Left ventricle myocardium inferior (tissue), 1 donor: ENCODE data around the gene PLXNA2. TPM values are rescaled to one million over a fixed set of nuclear protein-coding genes. Genes with fewer than 3 reads are reported as not detected.

Experiments
- DNase-seq: peaks from one replicate; pipeline ENCODE4 v3.0.0-alpha.2; 2020
- H3K27ac ChIP-seq: fragments of 200-600 bp; replicated peaks from 2 replicates; pipeline ENCODE4 v1.8.0; 2021
- H3K27me3 ChIP-seq: fragments of 200-600 bp; 2 replicates; pipeline ENCODE4 v1.8.0; 2021; ENCODE audit warnings: low read depth
- H3K36me3 ChIP-seq: fragments of 200-600 bp; 2 replicates; pipeline ENCODE4 v1.8.0; 2021
- H3K4me1 ChIP-seq: fragments of 200-600 bp; 2 replicates; pipeline ENCODE4 v1.8.0; 2021
- H3K4me3 ChIP-seq: fragments of 200-600 bp; 2 replicates; pipeline ENCODE4 v1.8.0; 2021; ENCODE audit warnings: mild to moderate bottlenecking, moderate library complexity
- H3K9me3 ChIP-seq: fragments of 200-600 bp; replicated peaks from 2 replicates; pipeline ENCODE4 v1.8.0; 2021
- intact Hi-C: fragments of 100-400 bp; cut with micrococcal nuclease; formaldehyde crosslinking; loops from one replicate; pipeline ENCODE4 v1.11.0; 2022
- total RNA-seq: library from RNA; stranded (reverse); fragmentation: NEBNext Ultra II Directional; extraction: Animal tissue kit (Norgen Biotek cat#: 25700); gene quantifications from one replicate; pipeline ENCODE4 v1.2.1, GENCODE V29; 2021
- TF ChIP-seq, protein P1 (sequence below): fragments of 200-600 bp; IDR thresholded peaks from 2 replicates; pipeline ENCODE4 v1.8.0; 2021; ENCODE audit warnings: antibody characterized with exemption, mild to moderate bottlenecking, borderline replicate concordance
- donor health status: DM: no; HTN: yes; CAD: no; lungs with severe emphysema.

The PLXNA2 gene
- total RNA-seq, 1 donor from 2014 or later = 29.1 TPM

DNA sequence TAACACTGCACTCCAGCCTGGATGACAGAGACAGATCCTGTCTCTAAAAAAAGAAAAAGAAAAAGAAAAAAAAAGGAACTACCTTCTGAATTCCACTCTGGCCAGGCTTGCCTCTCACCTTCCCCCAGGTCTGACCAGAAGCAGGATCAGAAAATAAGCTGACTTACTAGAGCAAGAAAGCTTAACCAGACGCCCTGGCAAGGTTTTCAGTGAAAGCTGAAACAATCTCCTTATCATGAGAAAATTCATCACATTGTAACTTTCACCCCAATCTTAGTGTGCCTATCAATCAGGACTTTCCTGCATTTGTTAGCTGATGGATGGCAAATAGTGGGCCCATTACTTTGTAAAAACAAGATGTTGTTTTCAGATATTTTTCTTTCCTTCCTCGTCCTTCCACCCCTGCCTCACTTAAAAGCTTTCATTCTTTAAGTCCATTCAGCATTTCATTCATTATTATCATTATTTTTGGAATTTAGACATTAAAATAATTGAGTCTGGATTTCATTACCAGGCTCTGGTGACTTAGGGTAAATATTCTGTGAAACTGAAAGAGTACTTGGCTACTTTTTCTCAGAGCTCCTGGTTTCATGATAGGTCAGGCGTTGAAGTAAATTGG, 236.8 kb downstream of the PLXNA2 start:
- no peak for DNase-seq
- Histone ChIP-seq H3K27me3 (no peaks in the 10 kb centered on the region), H3K36me3 (no peaks in the 10 kb centered on the region), H3K4me1 (peaks cover 8% of the 10 kb centered on the region), H3K4me3 (no peak overlapping the region), H3K27ac (no peak overlapping the region), H3K9me3 (no peaks in the 10 kb centered on the region)
- TF ChIP-seq, protein P1, sequence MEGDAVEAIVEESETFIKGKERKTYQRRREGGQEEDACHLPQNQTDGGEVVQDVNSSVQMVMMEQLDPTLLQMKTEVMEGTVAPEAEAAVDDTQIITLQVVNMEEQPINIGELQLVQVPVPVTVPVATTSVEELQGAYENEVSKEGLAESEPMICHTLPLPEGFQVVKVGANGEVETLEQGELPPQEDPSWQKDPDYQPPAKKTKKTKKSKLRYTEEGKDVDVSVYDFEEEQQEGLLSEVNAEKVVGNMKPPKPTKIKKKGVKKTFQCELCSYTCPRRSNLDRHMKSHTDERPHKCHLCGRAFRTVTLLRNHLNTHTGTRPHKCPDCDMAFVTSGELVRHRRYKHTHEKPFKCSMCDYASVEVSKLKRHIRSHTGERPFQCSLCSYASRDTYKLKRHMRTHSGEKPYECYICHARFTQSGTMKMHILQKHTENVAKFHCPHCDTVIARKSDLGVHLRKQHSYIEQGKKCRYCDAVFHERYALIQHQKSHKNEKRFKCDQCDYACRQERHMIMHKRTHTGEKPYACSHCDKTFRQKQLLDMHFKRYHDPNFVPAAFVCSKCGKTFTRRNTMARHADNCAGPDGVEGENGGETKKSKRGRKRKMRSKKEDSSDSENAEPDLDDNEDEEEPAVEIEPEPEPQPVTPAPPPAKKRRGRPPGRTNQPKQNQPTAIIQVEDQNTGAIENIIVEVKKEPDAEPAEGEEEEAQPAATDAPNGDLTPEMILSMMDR = no peak
- intact Hi-C loops = no loop called here

DNA sequence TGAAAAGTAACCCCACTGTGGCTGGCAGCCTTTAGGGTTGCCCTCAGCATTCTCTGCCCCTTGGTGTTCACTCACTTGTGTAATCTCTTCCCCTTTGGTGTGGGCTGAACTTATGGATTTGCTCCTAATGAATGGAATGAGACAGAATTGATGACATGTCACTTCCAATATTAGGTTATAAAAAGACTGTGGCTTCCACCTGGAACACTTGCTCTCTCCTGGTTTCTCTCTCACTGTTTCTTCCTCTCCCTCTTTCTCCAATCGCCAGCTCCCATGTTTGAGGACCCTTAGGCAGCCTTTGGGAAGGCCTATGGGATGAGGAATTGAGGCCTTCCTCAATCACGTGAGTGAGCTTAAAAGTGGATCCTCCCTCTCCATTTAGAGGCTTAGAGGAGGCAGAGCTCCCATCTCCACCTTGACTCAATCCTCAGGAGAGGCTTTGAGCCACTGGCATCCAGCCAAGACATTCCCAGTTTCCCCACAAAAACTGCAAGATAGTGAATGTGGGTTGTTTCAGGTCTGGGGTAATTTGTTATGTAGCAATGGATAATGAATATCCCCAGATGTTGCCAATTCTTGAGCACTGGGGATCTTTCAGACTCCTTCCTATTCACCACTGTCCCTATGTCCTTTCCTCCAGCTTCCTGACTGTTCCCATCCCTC, 237.8 kb downstream of the PLXNA2 start:
- peaks cover 8% of the 10 kb centered on the region for H3K4me1 ChIP-seq
- H3K27ac ChIP-seq = no peak overlapping the region
- intact Hi-C loops = no loop called here
- no peak for DNase-seq
- no peak overlapping the region for H3K4me3 ChIP-seq
- H3K9me3 ChIP-seq = no peaks in the 10 kb centered on the region
- TF ChIP-seq, protein P1 = no peak
- no peaks in the 10 kb centered on the region for H3K27me3 ChIP-seq
- no peaks in the 10 kb centered on the region for H3K36me3 ChIP-seq

DNA sequence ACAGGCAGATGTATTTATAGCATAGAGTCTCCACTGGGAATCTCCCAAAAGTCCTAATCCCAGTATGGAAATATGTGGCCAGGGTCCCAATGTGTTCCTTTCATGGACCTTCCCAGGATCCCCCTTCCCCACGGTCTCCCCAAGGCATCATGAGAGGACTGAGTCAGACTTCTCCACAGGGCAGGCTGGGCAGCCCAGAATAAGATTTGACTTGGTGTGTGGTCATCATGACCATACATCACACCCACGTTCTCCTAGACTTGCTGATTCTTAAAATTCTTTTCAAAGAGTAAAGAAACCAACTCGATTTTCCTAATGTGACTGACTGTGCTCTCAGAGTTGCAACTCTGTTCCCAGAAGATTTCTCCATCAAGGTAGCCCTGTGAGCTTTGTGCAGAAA, 239.3 kb downstream of the PLXNA2 start:
- DNase-seq = no peak
- TF ChIP-seq, protein P1 = no peak
- Histone ChIP-seq H3K4me3 (no peak overlapping the region), H3K4me1 (no peaks in the 10 kb centered on the region), H3K9me3 (no peaks in the 10 kb centered on the region), H3K36me3 (no peaks in the 10 kb centered on the region), H3K27ac (no peak overlapping the region), H3K27me3 (no peaks in the 10 kb centered on the region)
- intact Hi-C loops = no loop called here

DNA sequence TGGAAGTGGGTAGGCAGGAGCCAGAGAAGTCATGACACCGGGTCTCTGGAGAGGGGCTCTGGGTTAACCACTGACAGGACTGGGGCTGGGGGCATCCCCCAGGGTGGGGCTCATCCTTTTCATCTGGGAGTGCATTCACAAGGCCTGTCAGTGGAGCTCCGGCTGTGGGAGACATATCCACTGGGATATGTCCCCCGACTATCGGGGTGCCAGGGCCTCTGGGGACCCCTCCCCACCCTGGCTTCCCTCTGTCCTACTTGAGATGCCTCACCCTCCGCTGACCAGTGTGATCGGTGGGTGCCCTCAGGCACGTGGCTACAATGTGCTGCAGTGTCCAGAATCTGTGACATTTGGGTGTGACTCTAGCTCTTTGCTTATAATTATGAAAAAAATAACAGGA, 240.9 kb downstream of the PLXNA2 start:
- intact Hi-C loops = no loop called here

DNA sequence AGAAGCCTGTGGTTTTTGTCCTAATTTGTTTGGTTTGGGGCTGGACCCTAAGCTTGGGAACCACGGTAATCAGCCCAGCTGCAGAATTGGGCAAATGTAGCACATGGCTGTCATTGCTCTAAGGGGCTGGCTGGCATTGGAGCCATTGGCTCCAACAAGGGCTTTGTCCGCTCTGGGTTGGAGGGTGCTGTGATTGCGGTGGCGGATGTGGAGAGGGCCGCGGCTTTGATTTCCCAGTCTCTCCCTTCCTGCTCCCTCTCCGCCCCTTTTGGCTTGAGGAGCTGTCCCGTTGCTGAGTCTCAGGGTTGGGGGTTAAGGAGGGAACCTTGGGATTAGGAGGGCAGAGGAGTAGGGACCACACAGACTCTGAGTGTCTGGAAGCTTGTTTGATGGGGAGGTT, 241.5 kb downstream of the PLXNA2 start:
- Histone ChIP-seq H3K36me3 (no peaks in the 10 kb centered on the region), H3K4me1 (peaks cover under 1% of the 10 kb centered on the region), H3K27ac (no peak overlapping the region), H3K27me3 (no peaks in the 10 kb centered on the region), H3K4me3 (no peak overlapping the region), H3K9me3 (no peaks in the 10 kb centered on the region)
- DNase-seq = no peak
- intact Hi-C loops = no loop called here
- TF ChIP-seq, protein P1 = no peak

More for the DNA sequence above, 240.9 kb downstream of the PLXNA2 start:
- Histone ChIP-seq H3K9me3 (no peaks in the 10 kb centered on the region), H3K27me3 (no peaks in the 10 kb centered on the region), H3K36me3 (no peaks in the 10 kb centered on the region), H3K27ac (no peak overlapping the region), H3K4me3 (no peak overlapping the region), H3K4me1 (no peaks in the 10 kb centered on the region)
- no peak for DNase-seq
- TF ChIP-seq, protein P1 = no peak
